Neural cell (in vitro differentiated cells): ENCODE measurements around the gene P3H1. TPM values are rescaled to one million over a fixed set of nuclear protein-coding genes. Genes with fewer than 3 reads are reported as not detected.

Experiments
- H2AFZ ChIP-seq: fragments of 200-600, 300-800 bp; sonication (generic), shearing (Covaris generic); 2 replicates; pipeline ENCODE4 v1.6.0; 2014; ENCODE audit warnings: low read depth, mild to moderate bottlenecking, antibody characterized with exemption, low read length, moderate library complexity
- H3F3A ChIP-seq: fragments of 200-600 bp; shearing (Covaris generic); 2 replicates; pipeline ENCODE4 v1.6.1; 2016; ENCODE audit warnings: mild to moderate bottlenecking, moderate library complexity, mixed read lengths, antibody characterized with exemption, low read length; ENCODE audit not compliant: insufficient read depth, poor library complexity, severe bottlenecking
- H3K27ac ChIP-seq: fragments of 200-600, 300-800 bp; sonication (generic), shearing (Covaris generic); 2 replicates; pipeline ENCODE4 v1.5.1; 2014; ENCODE audit warnings: mild to moderate bottlenecking, low read length, moderate library complexity
- H3K27me3 ChIP-seq: fragments of 300-800, 200-600 bp; sonication (generic), shearing (Covaris generic); 2 replicates; pipeline ENCODE4 v1.6.0; 2014; ENCODE audit warnings: mild to moderate bottlenecking, low read depth, low read length, moderate library complexity; ENCODE audit not compliant: insufficient read depth
- H3K36me3 ChIP-seq: fragments of 300-800, 200-600 bp; sonication (generic), shearing (Covaris generic); 2 replicates; pipeline ENCODE4 v1.5.1; 2014; ENCODE audit warnings: mild to moderate bottlenecking, antibody characterized with exemption, low read length, moderate library complexity; ENCODE audit not compliant: insufficient read depth
- H3K4me2 ChIP-seq: fragments of 300-800, 200-600 bp; sonication (generic), shearing (Covaris generic); 2 replicates; pipeline ENCODE4 v1.6.0; 2014; ENCODE audit warnings: mild to moderate bottlenecking, low read length
- H3K4me3 ChIP-seq: fragments of 300-800, 200-600 bp; sonication (generic), shearing (Covaris generic); 2 replicates; pipeline ENCODE4 v1.5.1; 2014; ENCODE audit warnings: mild to moderate bottlenecking, low read length, moderate library complexity
- H3K79me2 ChIP-seq: fragments of 200-600 bp; shearing (Covaris generic); replicated peaks from 2 replicates; pipeline ENCODE4 v1.6.0; 2014; ENCODE audit warnings: mild to moderate bottlenecking, low read length, moderate library complexity; ENCODE audit not compliant: insufficient read depth
- H3K9ac ChIP-seq: fragments of 300-800, 200-600 bp; sonication (generic), shearing (Covaris generic); 2 replicates; pipeline ENCODE4 v1.6.1; 2016; ENCODE audit warnings: mild to moderate bottlenecking, low read length, mixed read lengths
- H3K9me2 ChIP-seq: fragments of 200-600 bp; shearing (Covaris generic); 2 replicates; pipeline ENCODE4 v1.6.1; 2016; ENCODE audit warnings: mild to moderate bottlenecking, low read length, mixed read lengths; ENCODE audit not compliant: insufficient read depth
- H3K9me3 ChIP-seq: fragments of 200-600, 300-800 bp; sonication (generic), shearing (Covaris generic); 2 replicates; pipeline ENCODE4 v1.6.1; 2016; ENCODE audit warnings: mild to moderate bottlenecking, mixed run types, low read length, moderate library complexity, mixed read lengths
- H4K20me1 ChIP-seq: fragments of 200-600 bp; shearing (Covaris generic); 2 replicates; pipeline ENCODE4 v1.6.1; 2016; ENCODE audit warnings: mild to moderate bottlenecking, mixed run types; ENCODE audit not compliant: insufficient read depth
- EP300 ChIP-seq: fragments of 450-650 bp; conservative IDR thresholded peaks from 2 replicates; pipeline ENCODE4 v1.6.1; 2014; ENCODE audit warnings: antibody characterized with exemption, mild to moderate bottlenecking, moderate library complexity; ENCODE audit not compliant: poor library complexity, severe bottlenecking
- EZH2 ChIP-seq: fragments of 200-600, 300-800 bp; shearing (Covaris generic), sonication (generic); IDR thresholded peaks from 2 replicates; pipeline ENCODE4 v1.6.1; 2014; ENCODE audit warnings: antibody characterized with exemption, low read length, borderline replicate concordance, mild to moderate bottlenecking; ENCODE audit not compliant: insufficient read depth, poor library complexity, severe bottlenecking
- MXI1 ChIP-seq: fragments of 450-650 bp; conservative IDR thresholded peaks from 2 replicates; pipeline ENCODE4 v1.6.1; 2014; ENCODE audit warnings: antibody characterized with exemption, mild to moderate bottlenecking; ENCODE audit not compliant: poor library complexity, severe bottlenecking
- POLR2AphosphoS5 ChIP-seq: IDR thresholded peaks from 2 replicates; pipeline ENCODE4 v1.6.1; 2012
- RAD21 ChIP-seq: fragments of 450-650 bp; conservative IDR thresholded peaks from 2 replicates; pipeline ENCODE4 v1.6.1; 2014; ENCODE audit warnings: antibody characterized with exemption, mild to moderate bottlenecking, moderate library complexity
- SMC3 ChIP-seq: fragments of 450-650 bp; conservative IDR thresholded peaks from 2 replicates; pipeline ENCODE4 v1.6.1; 2014; ENCODE audit warnings: antibody characterized with exemption, mild to moderate bottlenecking, moderate library complexity; ENCODE audit not compliant: poor library complexity
- TAF1 ChIP-seq: IDR thresholded peaks from 2 replicates; pipeline ENCODE4 v1.6.1; 2012; ENCODE audit warnings: low read depth
- polyA plus RNA-seq: library from polyadenylated mRNA; depleted of rRNA; stranded (reverse); fragments of >200 nt; gene quantifications from 2 replicates; pipeline ENCODE4 v1.2.3, GENCODE V29; 2014
- TF ChIP-seq, protein P1 (sequence below): fragments of 450-650 bp; IDR thresholded peaks from 2 replicates; pipeline ENCODE4 v1.5.1; 2014; ENCODE audit warnings: antibody characterized with exemption, mild to moderate bottlenecking, moderate library complexity; ENCODE audit not compliant: poor library complexity, severe bottlenecking
- TF ChIP-seq, protein P2 (sequence below): IDR thresholded peaks from 2 replicates; pipeline ENCODE4 v1.6.1; 2012; ENCODE audit warnings: borderline replicate concordance

P3H1 gene
- polyA plus RNA-seq, 1 donor from 2014 or later = 32.4 TPM

DNA sequence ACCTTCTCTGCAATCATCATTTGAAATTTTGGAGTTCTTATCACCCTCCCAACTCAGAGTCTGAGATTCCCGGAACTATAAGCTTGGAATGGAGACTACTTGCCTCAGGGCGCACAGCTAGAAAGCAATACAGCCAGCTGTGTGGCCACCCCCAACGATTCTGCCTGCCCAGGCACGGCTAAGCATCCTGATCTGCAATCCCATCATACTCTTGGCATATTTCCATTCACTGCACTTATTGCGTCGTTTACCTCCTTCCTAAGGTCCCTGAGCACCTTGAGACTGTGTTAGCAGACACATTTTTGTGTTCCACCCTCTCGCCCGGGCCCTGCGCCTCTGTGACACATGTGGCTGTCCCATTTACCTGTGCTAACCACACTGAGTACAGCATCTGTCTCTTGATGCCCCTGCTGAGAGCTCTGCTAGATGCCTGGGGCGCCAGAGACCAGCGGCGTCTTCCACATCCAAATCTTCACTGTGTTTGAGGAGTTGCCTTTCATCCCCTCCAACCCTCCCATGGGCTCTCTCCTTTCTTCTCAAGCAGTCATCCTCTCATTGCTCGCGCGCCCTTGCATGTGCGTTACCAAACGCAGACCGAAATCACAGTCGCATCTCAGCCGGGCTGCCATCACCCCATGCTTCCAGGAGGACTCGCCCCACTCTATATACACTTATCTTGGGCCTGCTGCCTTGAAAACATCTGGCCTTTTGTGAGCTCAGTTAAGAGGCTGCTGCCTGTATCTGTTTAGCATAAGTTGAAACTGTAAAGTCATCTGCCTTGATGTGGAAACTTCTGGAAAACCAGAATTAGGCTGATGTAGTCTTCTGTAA is 23.3 kb downstream of the P3H1 start:
- TF ChIP-seq TAF1 = no peak
- no peak for TF ChIP-seq EZH2
- TF ChIP-seq POLR2AphosphoS5 = no peak
- TF ChIP-seq SMC3 = no peak
- TF ChIP-seq, protein P1, sequence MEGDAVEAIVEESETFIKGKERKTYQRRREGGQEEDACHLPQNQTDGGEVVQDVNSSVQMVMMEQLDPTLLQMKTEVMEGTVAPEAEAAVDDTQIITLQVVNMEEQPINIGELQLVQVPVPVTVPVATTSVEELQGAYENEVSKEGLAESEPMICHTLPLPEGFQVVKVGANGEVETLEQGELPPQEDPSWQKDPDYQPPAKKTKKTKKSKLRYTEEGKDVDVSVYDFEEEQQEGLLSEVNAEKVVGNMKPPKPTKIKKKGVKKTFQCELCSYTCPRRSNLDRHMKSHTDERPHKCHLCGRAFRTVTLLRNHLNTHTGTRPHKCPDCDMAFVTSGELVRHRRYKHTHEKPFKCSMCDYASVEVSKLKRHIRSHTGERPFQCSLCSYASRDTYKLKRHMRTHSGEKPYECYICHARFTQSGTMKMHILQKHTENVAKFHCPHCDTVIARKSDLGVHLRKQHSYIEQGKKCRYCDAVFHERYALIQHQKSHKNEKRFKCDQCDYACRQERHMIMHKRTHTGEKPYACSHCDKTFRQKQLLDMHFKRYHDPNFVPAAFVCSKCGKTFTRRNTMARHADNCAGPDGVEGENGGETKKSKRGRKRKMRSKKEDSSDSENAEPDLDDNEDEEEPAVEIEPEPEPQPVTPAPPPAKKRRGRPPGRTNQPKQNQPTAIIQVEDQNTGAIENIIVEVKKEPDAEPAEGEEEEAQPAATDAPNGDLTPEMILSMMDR = no peak
- TF ChIP-seq, protein P2, sequence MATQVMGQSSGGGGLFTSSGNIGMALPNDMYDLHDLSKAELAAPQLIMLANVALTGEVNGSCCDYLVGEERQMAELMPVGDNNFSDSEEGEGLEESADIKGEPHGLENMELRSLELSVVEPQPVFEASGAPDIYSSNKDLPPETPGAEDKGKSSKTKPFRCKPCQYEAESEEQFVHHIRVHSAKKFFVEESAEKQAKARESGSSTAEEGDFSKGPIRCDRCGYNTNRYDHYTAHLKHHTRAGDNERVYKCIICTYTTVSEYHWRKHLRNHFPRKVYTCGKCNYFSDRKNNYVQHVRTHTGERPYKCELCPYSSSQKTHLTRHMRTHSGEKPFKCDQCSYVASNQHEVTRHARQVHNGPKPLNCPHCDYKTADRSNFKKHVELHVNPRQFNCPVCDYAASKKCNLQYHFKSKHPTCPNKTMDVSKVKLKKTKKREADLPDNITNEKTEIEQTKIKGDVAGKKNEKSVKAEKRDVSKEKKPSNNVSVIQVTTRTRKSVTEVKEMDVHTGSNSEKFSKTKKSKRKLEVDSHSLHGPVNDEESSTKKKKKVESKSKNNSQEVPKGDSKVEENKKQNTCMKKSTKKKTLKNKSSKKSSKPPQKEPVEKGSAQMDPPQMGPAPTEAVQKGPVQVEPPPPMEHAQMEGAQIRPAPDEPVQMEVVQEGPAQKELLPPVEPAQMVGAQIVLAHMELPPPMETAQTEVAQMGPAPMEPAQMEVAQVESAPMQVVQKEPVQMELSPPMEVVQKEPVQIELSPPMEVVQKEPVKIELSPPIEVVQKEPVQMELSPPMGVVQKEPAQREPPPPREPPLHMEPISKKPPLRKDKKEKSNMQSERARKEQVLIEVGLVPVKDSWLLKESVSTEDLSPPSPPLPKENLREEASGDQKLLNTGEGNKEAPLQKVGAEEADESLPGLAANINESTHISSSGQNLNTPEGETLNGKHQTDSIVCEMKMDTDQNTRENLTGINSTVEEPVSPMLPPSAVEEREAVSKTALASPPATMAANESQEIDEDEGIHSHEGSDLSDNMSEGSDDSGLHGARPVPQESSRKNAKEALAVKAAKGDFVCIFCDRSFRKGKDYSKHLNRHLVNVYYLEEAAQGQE = no peak
- no peak for TF ChIP-seq EP300
- no peak for TF ChIP-seq MXI1
- no peak for TF ChIP-seq RAD21
- Histone ChIP-seq H3K79me2 (no peaks in the 10 kb centered on the region), H4K20me1 (no peaks in the 10 kb centered on the region), H3K9me2 (no peaks in the 10 kb centered on the region), H3F3A (no peaks in the 10 kb centered on the region), H3K9ac (no peak overlapping the region), H3K36me3 (no peaks in the 10 kb centered on the region), H2AFZ (no peak overlapping the region), H3K9me3 (no peaks in the 10 kb centered on the region), H3K27me3 (no peaks in the 10 kb centered on the region), H3K27ac (no peak overlapping the region), H3K4me3 (no peak overlapping the region), H3K4me2 (no peak overlapping the region)

DNA sequence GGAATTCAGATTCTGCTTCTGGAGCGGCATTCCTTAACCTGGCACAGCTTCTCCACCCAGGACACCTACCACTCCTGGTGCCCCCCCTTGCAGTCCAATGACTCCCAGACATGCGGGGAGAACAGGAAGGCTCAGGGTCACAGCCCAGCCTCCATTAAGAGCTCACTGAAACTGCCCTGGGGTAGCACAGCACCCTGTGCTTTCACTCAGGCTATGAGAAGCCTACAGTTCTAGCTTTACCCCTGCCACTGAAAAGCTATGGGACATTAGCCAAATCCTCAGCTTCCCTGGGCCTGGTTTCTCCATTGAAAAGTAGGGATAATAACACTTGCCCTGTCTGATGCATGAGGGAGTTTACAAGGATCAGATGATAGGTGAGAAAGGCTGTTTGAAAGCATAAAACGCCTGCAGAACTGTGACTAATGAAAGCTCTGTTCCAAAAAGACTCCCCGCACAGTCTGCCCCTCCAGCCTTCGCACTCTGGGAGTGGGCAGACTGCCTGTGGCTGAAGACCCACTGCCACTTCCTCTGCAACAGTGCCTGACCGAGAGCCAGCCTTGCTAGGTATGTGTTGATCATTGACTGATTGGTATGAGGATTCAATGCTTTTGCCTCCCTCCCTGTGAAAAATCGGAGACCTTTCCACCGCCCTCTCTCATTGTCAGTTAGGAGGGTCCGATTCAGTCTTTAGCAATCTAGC is 24.1 kb downstream of the P3H1 start:
- TF ChIP-seq, protein P1 = no peak
- TF ChIP-seq RAD21 (no peak), MXI1 (no peak), TAF1 (no peak), SMC3 (no peak), EZH2 (no peak), POLR2AphosphoS5 (no peak), EP300 (no peak)
- TF ChIP-seq, protein P2 = no peak

More for the DNA sequence above, 24.1 kb downstream of the P3H1 start:
- Histone ChIP-seq H3K27ac (no peak overlapping the region), H3F3A (no peaks in the 10 kb centered on the region), H3K27me3 (no peaks in the 10 kb centered on the region), H3K9ac (no peak overlapping the region), H3K9me3 (no peaks in the 10 kb centered on the region), H2AFZ (no peak overlapping the region), H4K20me1 (no peaks in the 10 kb centered on the region), H3K36me3 (no peaks in the 10 kb centered on the region), H3K4me2 (no peak overlapping the region), H3K79me2 (no peaks in the 10 kb centered on the region), H3K4me3 (no peak overlapping the region), H3K9me2 (no peaks in the 10 kb centered on the region)
